Esophagus squamous epithelium (tissue), 5 donors: ENCODE measurements around the gene GLIS1. TPM values are rescaled to one million over a fixed set of nuclear protein-coding genes. Genes with fewer than 3 reads are reported as not detected.

Source experiments
- DNase-seq: peaks from one replicate; lab custom pipeline; 2025; lab: John Stamatoyannopoulos, UW
- H3K27ac ChIP-seq, 4 donors: fragments of 200-600 bp; sonication (generic); one replicate each; pipeline ENCODE4 v1.5.1; 2016 to 2019; ENCODE audit warnings: mild to moderate bottlenecking in 1 of 4
- H3K27me3 ChIP-seq, 4 donors: fragments of 200-600 bp; sonication (generic); 1 replicate in 3 of 4; 2 replicates in 1 of 4; pipeline versions ENCODE4 v1.5.1 to v1.6.0; 2017 to 2021; ENCODE audit warnings: antibody characterized with exemption in 1 of 4
- H3K36me3 ChIP-seq, 3 donors: fragments of 200-600 bp; sonication (generic); one replicate each; pipeline ENCODE4 v1.5.1; 2016 to 2019
- H3K4me1 ChIP-seq, 3 donors: fragments of 200-600 bp; sonication (generic); one replicate each; pipeline ENCODE4 v1.5.1; 2017 to 2019
- H3K4me3 ChIP-seq, 4 donors: fragments of 200-600 bp; sonication (generic); 1 replicate in 3 of 4; 2 replicates in 1 of 4; pipeline ENCODE4 v1.5.1; 2016 to 2019; ENCODE audit warnings: mild to moderate bottlenecking in 2 of 4, moderate library complexity in 1 of 4
- H3K9me3 ChIP-seq, 3 donors: fragments of 200-600 bp; sonication (generic); one replicate each; pipeline ENCODE4 v1.5.1; 2016 to 2019
- POLR2A ChIP-seq, 4 donors: fragments of 450-650 bp; IDR thresholded peaks; one replicate each; pipeline ENCODE4 v1.6.1; 2017; ENCODE audit warnings: antibody characterized with exemption in 4 of 4, mild to moderate bottlenecking in 4 of 4, moderate library complexity in 3 of 4
- WGBS, 2 donors: methylation state at CpG; one replicate each; pipeline ENCODE4 v1.1.5; 2018; 5-methylcytosine and 5-hydroxymethylcytosine counted together
- intact Hi-C: fragments of 100-400 bp; cut with DNase I; formaldehyde crosslinking; loops from one replicate; pipeline ENCODE4 v1.15.0; 2022
- total RNA-seq, 4 donors: library from RNA; depleted of rRNA; stranded (reverse); fragments of >200 nt; gene quantifications; one replicate each; pipeline ENCODE4 v1.1.0, GENCODE V29; 2016
- TF ChIP-seq, protein P1 (sequence below), 6 experiments: fragments of 450-650 bp in 4 of 6; fragments of 200-600 bp in 2 of 6; sonication (generic) in 2 of 6; IDR thresholded peaks; one replicate each; pipeline ENCODE4 v1.5.1; 2016 to 2019; ENCODE audit warnings: antibody characterized with exemption in 6 of 6, mild to moderate bottlenecking in 4 of 6, moderate library complexity in 4 of 6
- donor health status: DM: yes; HTN: yes; CAD: no.

Gene GLIS1
- total RNA-seq, 4 donors from 2014 or later, result 0.57 TPM; not detected in 3

DNA sequence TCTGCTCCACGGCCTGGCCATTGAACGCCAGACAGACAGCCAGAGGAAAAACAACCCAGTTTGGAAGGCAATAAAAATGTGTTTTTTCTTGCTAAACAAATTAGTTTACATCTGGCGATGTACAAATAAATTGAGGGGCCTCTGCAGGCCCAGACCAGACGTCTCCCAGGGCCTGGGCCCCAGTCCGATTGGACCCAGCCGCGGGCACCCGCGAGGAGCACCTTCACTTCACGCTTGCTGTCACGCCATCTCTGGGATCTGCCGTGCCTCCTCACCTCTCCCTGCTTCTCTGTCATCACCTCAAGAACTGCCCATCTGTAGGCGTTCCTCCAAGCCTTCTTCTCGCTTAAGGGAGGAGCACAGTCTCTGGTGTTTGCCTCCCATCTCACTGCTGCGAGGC, 61.5 kb downstream of the GLIS1 start:
- no peaks in the 10 kb centered on the region for H3K9me3 ChIP-seq
- H3K4me1 ChIP-seq, result peaks cover 0 to 15% (median 8%) of the 10 kb centered on the region in 3 donors
- no peak for DNase-seq
- TF ChIP-seq POLR2A (IDR thresholded peaks at IDR 0.05), result no peak
- TF ChIP-seq, protein P1, sequence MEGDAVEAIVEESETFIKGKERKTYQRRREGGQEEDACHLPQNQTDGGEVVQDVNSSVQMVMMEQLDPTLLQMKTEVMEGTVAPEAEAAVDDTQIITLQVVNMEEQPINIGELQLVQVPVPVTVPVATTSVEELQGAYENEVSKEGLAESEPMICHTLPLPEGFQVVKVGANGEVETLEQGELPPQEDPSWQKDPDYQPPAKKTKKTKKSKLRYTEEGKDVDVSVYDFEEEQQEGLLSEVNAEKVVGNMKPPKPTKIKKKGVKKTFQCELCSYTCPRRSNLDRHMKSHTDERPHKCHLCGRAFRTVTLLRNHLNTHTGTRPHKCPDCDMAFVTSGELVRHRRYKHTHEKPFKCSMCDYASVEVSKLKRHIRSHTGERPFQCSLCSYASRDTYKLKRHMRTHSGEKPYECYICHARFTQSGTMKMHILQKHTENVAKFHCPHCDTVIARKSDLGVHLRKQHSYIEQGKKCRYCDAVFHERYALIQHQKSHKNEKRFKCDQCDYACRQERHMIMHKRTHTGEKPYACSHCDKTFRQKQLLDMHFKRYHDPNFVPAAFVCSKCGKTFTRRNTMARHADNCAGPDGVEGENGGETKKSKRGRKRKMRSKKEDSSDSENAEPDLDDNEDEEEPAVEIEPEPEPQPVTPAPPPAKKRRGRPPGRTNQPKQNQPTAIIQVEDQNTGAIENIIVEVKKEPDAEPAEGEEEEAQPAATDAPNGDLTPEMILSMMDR (IDR thresholded peaks at IDR 0.05), result no peak
- 86 to 95% methylated on average over 13 to 14 of the region's 15 CpGs for WGBS, 2 donors
- peaks cover 0 to 7% (median 0%) of the 10 kb centered on the region in 4 donors for H3K27me3 ChIP-seq
- H3K4me3 ChIP-seq, result no peak overlapping the region
- H3K36me3 ChIP-seq, result no peaks in the 10 kb centered on the region
- intact Hi-C loops, result no loop called here
- no peak overlapping the region for H3K27ac ChIP-seq

DNA sequence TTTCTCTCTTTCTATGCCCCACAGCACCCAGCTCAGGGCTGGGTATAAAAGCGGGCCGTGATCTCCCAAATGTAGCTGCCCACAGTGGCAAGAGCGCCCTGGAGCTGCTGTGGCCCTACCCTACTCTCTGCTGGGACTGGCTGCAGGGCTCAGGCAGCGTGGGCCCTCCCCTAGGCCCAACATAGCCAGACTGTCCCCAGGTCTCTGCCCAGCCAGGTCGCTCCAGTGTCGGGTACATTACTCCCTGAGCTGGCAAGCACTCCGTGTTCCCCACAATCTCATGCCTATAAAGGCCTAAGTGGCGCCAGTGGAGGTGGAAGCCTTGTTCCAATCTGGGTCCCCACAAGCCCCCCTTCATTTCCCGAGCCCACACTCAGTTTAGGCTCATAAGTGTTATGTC, 66.2 kb downstream of the GLIS1 start:
- TF ChIP-seq POLR2A (IDR thresholded peaks at IDR 0.05), result no peak
- TF ChIP-seq, protein P1 (IDR thresholded peaks at IDR 0.05), result no peak
- H3K4me3 ChIP-seq, result no peak overlapping the region
- intact Hi-C loops, result no loop called here
- no peaks in the 10 kb centered on the region for H3K4me1 ChIP-seq
- H3K27ac ChIP-seq, result no peak overlapping the region
- no peaks in the 10 kb centered on the region for H3K36me3 ChIP-seq
- no peaks in the 10 kb centered on the region for H3K27me3 ChIP-seq
- no peak for DNase-seq
- 79 to 91% methylated on average over 3 to 4 of the region's 9 CpGs for WGBS, 2 donors
- no peaks in the 10 kb centered on the region for H3K9me3 ChIP-seq

DNA sequence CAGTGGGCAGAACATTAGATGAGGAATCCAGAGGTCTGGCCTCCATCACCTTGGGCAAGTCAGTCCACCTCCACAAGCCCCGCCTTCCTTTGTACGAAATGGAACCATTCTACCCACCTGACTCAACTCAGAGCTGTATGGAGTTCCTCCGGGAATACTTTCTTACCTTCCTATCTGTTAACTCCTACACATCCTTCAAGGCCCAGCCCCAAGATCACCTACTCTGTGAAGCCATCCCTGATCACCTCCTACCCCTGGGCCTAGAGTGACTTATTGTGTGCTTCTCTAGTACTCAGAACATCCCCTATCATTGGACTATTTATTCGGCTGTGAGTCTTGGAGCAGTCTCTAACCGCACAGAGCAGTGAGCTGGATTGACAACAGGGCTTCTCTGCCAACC, 66.7 kb downstream of the GLIS1 start:
- no peak for DNase-seq
- H3K27ac ChIP-seq, result no peak overlapping the region
- H3K4me1 ChIP-seq, result no peaks in the 10 kb centered on the region
- TF ChIP-seq POLR2A (IDR thresholded peaks at IDR 0.05), result no peak
- TF ChIP-seq, protein P1 (IDR thresholded peaks at IDR 0.05), result no peak
- H3K9me3 ChIP-seq, result no peaks in the 10 kb centered on the region
- no peaks in the 10 kb centered on the region for H3K36me3 ChIP-seq
- intact Hi-C loops, result no loop called here
- no peaks in the 10 kb centered on the region for H3K27me3 ChIP-seq
- no peak overlapping the region for H3K4me3 ChIP-seq
- 89 to 97% methylated on average over 4 to 5 of the region's 5 CpGs for WGBS, 2 donors

DNA sequence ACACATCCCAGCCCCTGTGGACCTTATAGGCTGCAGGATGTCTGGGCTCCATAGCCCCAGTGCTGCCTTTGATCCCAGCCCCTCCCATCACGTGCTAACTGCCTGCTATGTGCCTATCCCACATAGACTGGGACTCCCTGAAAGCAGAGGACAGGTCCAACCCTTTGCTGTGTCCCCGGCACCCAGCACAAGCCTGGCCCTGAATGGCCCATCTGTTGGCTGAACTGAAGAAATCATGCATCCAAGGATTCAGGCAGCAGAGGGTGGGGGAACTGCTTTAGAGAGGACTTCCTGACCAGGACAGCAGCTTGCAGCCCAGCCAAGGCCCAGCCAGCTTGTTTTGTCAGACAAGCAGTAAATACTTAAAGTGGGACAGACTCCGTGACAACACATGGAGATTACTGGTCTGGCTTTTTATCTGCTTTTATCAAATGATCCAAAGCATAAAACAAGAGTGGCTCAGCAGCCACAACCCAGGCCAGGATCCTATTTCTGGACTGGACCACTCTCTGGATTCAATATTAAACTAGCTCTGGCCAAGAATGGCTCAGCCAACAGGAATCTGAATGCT, 69.3 kb downstream of the GLIS1 start:
- Histone ChIP-seq H3K27ac (no peak overlapping the region), H3K4me1 (no peaks in the 10 kb centered on the region), H3K27me3 (no peaks in the 10 kb centered on the region), H3K4me3 (no peak overlapping the region), H3K9me3 (no peaks in the 10 kb centered on the region), H3K36me3 (no peaks in the 10 kb centered on the region)
- no peak for DNase-seq
- intact Hi-C loops, result no loop called here
- WGBS, 2 donors, result 90 to 100% methylated on average over 1 of the region's 3 CpGs
- TF ChIP-seq, protein P1 (IDR thresholded peaks at IDR 0.05), result no peak
- no peak for TF ChIP-seq POLR2A (IDR thresholded peaks at IDR 0.05)

DNA sequence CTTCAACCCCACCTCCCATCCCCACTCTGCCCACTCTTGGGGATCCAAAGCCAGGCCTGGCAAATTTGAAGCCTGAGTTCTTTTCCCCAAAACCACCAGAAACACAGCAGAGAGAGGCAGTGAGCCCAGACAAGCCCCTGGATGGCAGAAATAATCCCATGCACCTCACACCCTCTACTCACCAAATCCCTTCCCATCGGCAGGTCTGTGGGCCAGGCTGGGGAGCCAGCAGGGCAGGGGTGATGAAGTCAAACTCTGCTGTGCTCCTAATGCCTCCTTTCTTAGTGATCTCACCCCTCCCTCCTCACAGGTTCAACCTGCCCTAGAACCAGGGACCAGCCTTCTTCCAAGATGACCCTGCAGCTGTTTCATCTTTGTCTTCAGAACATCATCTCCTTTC, 72.4 kb downstream of the GLIS1 start:
- TF ChIP-seq POLR2A (IDR thresholded peaks at IDR 0.05), result no peak
- TF ChIP-seq, protein P1 (IDR thresholded peaks at IDR 0.05), result no peak
- H3K4me3 ChIP-seq, result no peak overlapping the region
- no peaks in the 10 kb centered on the region for H3K4me1 ChIP-seq
- DNase-seq, result no peak
- no peak overlapping the region for H3K27ac ChIP-seq
- no peaks in the 10 kb centered on the region for H3K36me3 ChIP-seq
- no peaks in the 10 kb centered on the region for H3K9me3 ChIP-seq
- 80 to 92% methylated on average over 1 of the region's 1 CpG for WGBS, 2 donors
- H3K27me3 ChIP-seq, result no peaks in the 10 kb centered on the region
- intact Hi-C loops, result no loop called here
